ENCODE measurements around the gene SCUBE3.

The SCUBE3 gene

GRCh38 chr6:35260591-35261570 is 47.1 kb downstream of the SCUBE3 start:
- Histone ChIP-seq H3K9ac (ENCODE audit: low read length) (peak overlapping the region; percentile 82), H3K4me1 (ENCODE audit: control insufficient read depth, low read depth, low read length) (peaks cover 3% of the 10 kb centered on the region), H3K9me3 (ENCODE audit: control insufficient read depth, low read depth, low read length) (no peaks in the 10 kb centered on the region), H3K4me3 (ENCODE audit: low read length) (peak overlapping the region; percentile 68), H3K27me3 (ENCODE audit: control insufficient read depth, insufficient read depth, low read length) (no peaks in the 10 kb centered on the region), H3K36me3 (ENCODE audit: control insufficient read depth, low read depth, low read length) (no peaks in the 10 kb centered on the region), H3K27ac (ENCODE audit: low read length) (peak overlapping the region; percentile 79)

DNA sequence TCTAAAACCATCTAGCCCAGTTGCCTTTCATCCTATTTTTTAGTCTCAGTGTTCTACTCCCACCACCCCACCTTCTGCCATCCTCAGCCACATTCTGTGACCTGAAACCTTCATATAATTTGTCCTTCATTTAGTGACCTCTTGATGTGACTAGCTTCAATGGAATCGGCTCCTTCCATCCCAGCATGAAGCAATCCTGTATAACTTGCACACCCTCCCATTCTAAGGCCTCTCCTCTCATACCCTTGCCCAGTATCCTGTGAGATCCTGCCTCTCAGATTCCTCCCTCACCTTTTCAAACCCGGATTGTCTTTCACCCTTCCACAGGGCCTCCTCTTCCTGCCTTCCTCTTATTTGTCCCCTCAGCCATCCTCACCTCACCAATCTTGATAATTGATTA is 48.8 kb downstream of the SCUBE3 start:
- Histone ChIP-seq H3K4me3 (ENCODE audit: low read length) (no peak overlapping the region), H3K27me3 (ENCODE audit: control insufficient read depth, insufficient read depth, low read length) (no peaks in the 10 kb centered on the region), H3K27ac (ENCODE audit: low read length) (no peak overlapping the region), H3K36me3 (ENCODE audit: control insufficient read depth, low read depth, low read length) (no peaks in the 10 kb centered on the region), H3K4me1 (ENCODE audit: control insufficient read depth, low read depth, low read length) (peaks cover 3% of the 10 kb centered on the region), H3K9ac (ENCODE audit: low read length) (no peak overlapping the region), H3K9me3 (ENCODE audit: control insufficient read depth, low read depth, low read length) (no peaks in the 10 kb centered on the region)

DNA sequence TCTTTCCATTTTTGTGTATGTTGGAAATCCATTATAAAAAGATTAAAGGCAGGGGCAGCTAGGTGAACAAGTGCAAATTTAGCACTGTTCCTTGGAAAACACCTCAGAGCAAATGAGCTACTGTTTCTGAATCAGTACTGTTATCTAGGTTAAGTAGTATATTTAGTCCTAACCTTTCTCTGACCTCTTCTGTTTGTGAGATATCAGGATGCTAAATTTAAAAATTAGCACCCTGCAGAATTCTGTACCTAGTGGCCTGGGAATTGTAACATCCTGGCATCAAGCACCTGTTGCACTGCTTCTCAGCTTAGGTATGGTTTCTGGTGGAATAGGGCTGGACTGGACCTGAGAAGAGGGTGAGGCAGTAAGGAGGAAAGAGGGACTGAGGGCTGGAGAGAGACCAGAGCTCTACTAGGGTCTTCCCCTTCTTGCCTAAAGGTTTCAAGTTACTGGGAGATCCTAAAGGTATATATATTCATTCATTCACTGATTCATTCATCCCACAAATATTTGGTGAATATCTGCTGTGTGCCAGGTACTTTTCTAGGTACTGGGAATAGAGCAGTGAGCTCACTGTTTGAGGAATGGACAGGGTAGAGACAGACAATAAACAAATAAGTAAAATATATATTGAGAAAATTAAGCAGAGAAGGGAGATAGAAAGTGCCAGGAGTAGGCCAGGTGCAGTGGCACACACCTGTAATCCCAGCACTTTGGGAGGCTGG is 51.0 kb downstream of the SCUBE3 start:
- H3K4me3 ChIP-seq (ENCODE audit: low read length), result no peak overlapping the region
- no peak overlapping the region for H3K27ac ChIP-seq (ENCODE audit: low read length)
- H3K27me3 ChIP-seq (ENCODE audit: control insufficient read depth, insufficient read depth, low read length), result no peaks in the 10 kb centered on the region
- no peak overlapping the region for H3K9ac ChIP-seq (ENCODE audit: low read length)
- H3K36me3 ChIP-seq (ENCODE audit: control insufficient read depth, low read depth, low read length), result no peaks in the 10 kb centered on the region
- H3K4me1 ChIP-seq (ENCODE audit: control insufficient read depth, low read depth, low read length), result no peaks in the 10 kb centered on the region
- no peaks in the 10 kb centered on the region for H3K9me3 ChIP-seq (ENCODE audit: control insufficient read depth, low read depth, low read length)

DNA sequence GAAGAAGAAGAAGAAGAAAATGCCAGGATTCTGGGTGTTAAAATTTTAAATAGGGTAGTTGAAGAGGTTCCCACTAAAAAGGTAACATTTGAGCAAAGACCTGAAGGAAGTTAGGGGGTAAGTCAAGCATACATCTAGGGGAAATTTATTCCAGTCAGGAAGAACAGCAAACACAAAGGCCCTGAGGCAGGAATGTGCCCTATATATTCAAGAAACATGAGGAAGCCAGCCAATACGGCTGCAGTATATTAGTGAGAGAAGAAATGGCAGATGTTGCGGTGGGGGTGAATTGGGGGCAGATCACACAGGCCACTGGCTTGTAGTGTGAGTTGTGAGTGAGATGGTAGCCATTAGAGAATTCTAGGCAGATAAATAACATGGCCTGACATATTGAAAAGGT is 51.8 kb downstream of the SCUBE3 start:
- H3K27ac ChIP-seq (ENCODE audit: low read length), result no peak overlapping the region
- no peak overlapping the region for H3K9ac ChIP-seq (ENCODE audit: low read length)
- no peaks in the 10 kb centered on the region for H3K27me3 ChIP-seq (ENCODE audit: control insufficient read depth, insufficient read depth, low read length)
- no peaks in the 10 kb centered on the region for H3K4me1 ChIP-seq (ENCODE audit: control insufficient read depth, low read depth, low read length)
- H3K36me3 ChIP-seq (ENCODE audit: control insufficient read depth, low read depth, low read length), result no peaks in the 10 kb centered on the region
- no peak overlapping the region for H3K4me3 ChIP-seq (ENCODE audit: low read length)
- no peaks in the 10 kb centered on the region for H3K9me3 ChIP-seq (ENCODE audit: control insufficient read depth, low read depth, low read length)

GRCh38 chr6:35267446-35267845 is 53.7 kb downstream of the SCUBE3 start:
- Histone ChIP-seq H3K9me3 (ENCODE audit: control insufficient read depth, low read depth, low read length) (no peaks in the 10 kb centered on the region), H3K27ac (ENCODE audit: low read length) (no peak overlapping the region), H3K4me1 (ENCODE audit: control insufficient read depth, low read depth, low read length) (no peaks in the 10 kb centered on the region), H3K27me3 (ENCODE audit: control insufficient read depth, insufficient read depth, low read length) (no peaks in the 10 kb centered on the region), H3K9ac (ENCODE audit: low read length) (no peak overlapping the region), H3K36me3 (ENCODE audit: control insufficient read depth, low read depth, low read length) (no peaks in the 10 kb centered on the region), H3K4me3 (ENCODE audit: low read length) (no peak overlapping the region)

- Histone ChIP-seq H3K4me1 (ENCODE audit: control insufficient read depth, low read depth, low read length) (no peaks in the 10 kb centered on the region), H3K27ac (ENCODE audit: low read length) (no peak overlapping the region), H3K9me3 (ENCODE audit: control insufficient read depth, low read depth, low read length) (no peaks in the 10 kb centered on the region), H3K9ac (ENCODE audit: low read length) (no peak overlapping the region), H3K27me3 (ENCODE audit: control insufficient read depth, insufficient read depth, low read length) (no peaks in the 10 kb centered on the region), H3K36me3 (ENCODE audit: control insufficient read depth, low read depth, low read length) (no peaks in the 10 kb centered on the region), H3K4me3 (ENCODE audit: low read length) (no peak overlapping the region)
Observed at GRCh38 chr6:35267897-35268296, 54.1 kb downstream of the SCUBE3 start.

DNA sequence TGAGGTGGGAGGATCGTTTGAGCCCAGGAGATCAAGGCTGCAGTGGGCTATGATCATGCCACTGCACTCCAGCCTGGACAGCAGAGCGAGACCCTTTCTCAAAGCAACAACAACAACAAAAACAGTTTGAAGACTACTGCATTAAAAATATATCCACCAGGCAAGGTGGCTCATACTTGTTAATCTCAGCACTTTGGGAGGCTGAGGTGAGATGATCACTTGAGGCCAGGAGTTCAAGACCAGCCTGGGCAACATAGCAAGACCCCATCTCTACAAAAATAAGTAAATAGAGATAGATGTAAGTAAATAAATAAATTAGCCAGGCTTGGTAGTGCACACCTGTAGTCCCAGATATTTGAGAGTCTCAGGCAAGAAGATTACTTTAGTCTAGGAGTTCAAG is 58.2 kb downstream of the SCUBE3 start:
- no peaks in the 10 kb centered on the region for H3K36me3 ChIP-seq (ENCODE audit: control insufficient read depth, low read depth, low read length)
- H3K9me3 ChIP-seq (ENCODE audit: control insufficient read depth, low read depth, low read length), result no peaks in the 10 kb centered on the region
- no peak overlapping the region for H3K9ac ChIP-seq (ENCODE audit: low read length)
- no peaks in the 10 kb centered on the region for H3K27me3 ChIP-seq (ENCODE audit: control insufficient read depth, insufficient read depth, low read length)
- no peak overlapping the region for H3K27ac ChIP-seq (ENCODE audit: low read length)
- H3K4me3 ChIP-seq (ENCODE audit: low read length), result no peak overlapping the region
- no peaks in the 10 kb centered on the region for H3K4me1 ChIP-seq (ENCODE audit: control insufficient read depth, low read depth, low read length)

- H3K9me3 ChIP-seq (ENCODE audit: control insufficient read depth, low read depth, low read length), result no peaks in the 10 kb centered on the region
- H3K36me3 ChIP-seq (ENCODE audit: control insufficient read depth, low read depth, low read length), result no peaks in the 10 kb centered on the region
- no peak overlapping the region for H3K4me3 ChIP-seq (ENCODE audit: low read length)
- H3K27ac ChIP-seq (ENCODE audit: low read length), result no peak overlapping the region
- no peaks in the 10 kb centered on the region for H3K27me3 ChIP-seq (ENCODE audit: control insufficient read depth, insufficient read depth, low read length)
- H3K9ac ChIP-seq (ENCODE audit: low read length), result no peak overlapping the region
- H3K4me1 ChIP-seq (ENCODE audit: control insufficient read depth, low read depth, low read length), result no peaks in the 10 kb centered on the region
Observed at GRCh38 chr6:35273822-35274559, 60.2 kb downstream of the SCUBE3 start.

DNA sequence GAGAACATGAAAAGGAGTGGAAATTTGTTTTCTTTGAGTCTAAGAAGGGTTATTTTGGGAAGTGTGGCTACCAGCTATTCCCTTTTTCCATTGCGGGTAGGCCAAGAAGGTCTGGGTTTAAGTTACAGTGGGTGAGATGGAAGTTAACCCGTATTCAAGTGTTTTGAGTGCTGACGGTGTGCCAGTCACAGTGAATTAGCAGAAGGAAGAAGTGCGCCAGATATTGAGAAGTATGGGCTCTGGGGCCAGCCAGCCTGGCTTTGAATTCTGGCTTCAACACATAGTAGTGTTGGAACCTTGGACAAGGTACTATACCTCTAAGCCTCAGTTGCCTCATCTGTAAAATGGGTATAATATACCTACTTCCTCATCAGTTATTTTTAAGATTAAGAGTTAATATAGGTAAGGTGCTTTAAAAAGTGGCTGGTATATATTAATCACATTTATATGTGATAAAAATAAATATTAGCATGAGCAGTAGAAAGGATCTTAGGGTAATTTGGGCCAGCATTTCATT is 62.0 kb downstream of the SCUBE3 start:
- Histone ChIP-seq H3K36me3 (ENCODE audit: control insufficient read depth, low read depth, low read length) (no peaks in the 10 kb centered on the region), H3K9ac (ENCODE audit: low read length) (no peak overlapping the region), H3K4me1 (ENCODE audit: control insufficient read depth, low read depth, low read length) (no peaks in the 10 kb centered on the region), H3K9me3 (ENCODE audit: control insufficient read depth, low read depth, low read length) (no peaks in the 10 kb centered on the region), H3K27ac (ENCODE audit: low read length) (no peak overlapping the region), H3K27me3 (ENCODE audit: control insufficient read depth, insufficient read depth, low read length) (no peaks in the 10 kb centered on the region), H3K4me3 (ENCODE audit: low read length) (no peak overlapping the region)

DNA sequence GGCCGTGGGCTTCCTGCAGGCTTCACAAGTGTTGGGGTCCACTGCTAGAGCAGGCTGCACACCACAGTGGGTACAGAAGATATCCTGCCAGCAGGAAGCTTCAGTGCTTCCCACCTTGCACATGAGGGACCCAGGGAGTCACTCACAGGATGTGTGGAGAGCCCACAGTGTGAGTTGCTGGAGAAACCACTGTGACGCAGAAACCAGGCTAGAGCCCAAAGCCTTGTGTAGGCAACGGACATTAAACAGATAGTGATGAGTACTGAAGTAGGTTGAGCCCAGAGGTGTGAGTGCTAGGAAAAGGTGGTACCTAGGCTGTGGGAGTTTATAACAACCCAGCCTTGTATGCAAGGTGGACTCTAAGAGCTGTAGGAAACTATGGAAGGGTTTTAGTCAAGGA is 65.0 kb downstream of the SCUBE3 start:
- no peak overlapping the region for H3K4me3 ChIP-seq (ENCODE audit: low read length)
- H3K27ac ChIP-seq (ENCODE audit: low read length), result no peak overlapping the region
- H3K9me3 ChIP-seq (ENCODE audit: control insufficient read depth, low read depth, low read length), result no peaks in the 10 kb centered on the region
- H3K9ac ChIP-seq (ENCODE audit: low read length), result no peak overlapping the region
- H3K36me3 ChIP-seq (ENCODE audit: control insufficient read depth, low read depth, low read length), result peaks cover 11% of the 10 kb centered on the region
- H3K27me3 ChIP-seq (ENCODE audit: control insufficient read depth, insufficient read depth, low read length), result no peaks in the 10 kb centered on the region
- no peaks in the 10 kb centered on the region for H3K4me1 ChIP-seq (ENCODE audit: control insufficient read depth, low read depth, low read length)

- Histone ChIP-seq H3K27ac (ENCODE audit: low read length) (no peak overlapping the region), H3K9ac (ENCODE audit: low read length) (no peak overlapping the region), H3K27me3 (ENCODE audit: control insufficient read depth, insufficient read depth, low read length) (no peaks in the 10 kb centered on the region), H3K9me3 (ENCODE audit: control insufficient read depth, low read depth, low read length) (no peaks in the 10 kb centered on the region), H3K36me3 (ENCODE audit: control insufficient read depth, low read depth, low read length) (peaks cover 18% of the 10 kb centered on the region), H3K4me3 (ENCODE audit: low read length) (no peak overlapping the region), H3K4me1 (ENCODE audit: control insufficient read depth, low read depth, low read length) (no peaks in the 10 kb centered on the region)
Observed at GRCh38 chr6:35280903-35281302, 67.1 kb downstream of the SCUBE3 start.

Data from iPS-18a (cell line).